Amniotic stem cell (primary cell): Measurements from ENCODE around the gene FAM53B.

Experiments used
- DNase-seq: peaks from one replicate; lab custom pipeline; 2025; lab: John Stamatoyannopoulos, UW

Gene FAM53B

GRCh38 chr10:124575107-124576035 is 168.8 kb downstream of the FAM53B start:
- no peak for DNase-seq

DNA sequence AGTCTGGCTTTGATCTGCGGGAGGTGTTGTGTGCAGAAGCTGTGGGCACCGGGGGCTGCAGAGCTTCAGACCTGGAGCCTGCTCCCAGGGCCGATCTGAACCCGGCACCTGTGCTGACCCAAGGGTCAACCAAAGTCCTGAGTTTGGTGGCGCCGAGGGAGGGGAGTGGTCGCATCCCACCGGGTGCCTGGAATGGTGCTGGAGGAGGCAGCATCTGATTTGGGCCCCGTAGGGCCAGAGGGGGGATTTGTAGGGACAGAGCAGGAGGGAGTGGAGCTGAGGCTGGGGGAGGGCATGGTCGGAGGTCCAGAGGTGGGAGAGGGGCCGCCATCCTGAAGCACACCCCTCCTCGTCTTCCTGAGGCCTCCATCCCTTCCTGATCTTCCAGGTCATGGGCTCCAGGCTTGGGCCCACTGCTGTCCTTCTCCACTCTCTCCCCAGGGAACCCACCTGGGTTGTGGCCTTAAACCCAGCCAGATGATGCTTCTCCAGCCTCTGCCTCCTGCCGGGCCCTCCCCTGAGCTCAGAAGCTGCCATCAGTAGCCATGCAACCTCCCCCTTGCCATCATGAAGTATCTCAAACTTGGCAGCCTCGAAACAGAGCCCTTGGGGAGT is 169.6 kb downstream of the FAM53B start:
- DNase-seq: no peak

- DNase-seq: no peak
Observed at GRCh38 chr10:124573726-124574455, 170.3 kb downstream of the FAM53B start.

GRCh38 chr10:124572751-124573150 is 171.4 kb downstream of the FAM53B start:
- DNase-seq: no peak

GRCh38 chr10:124570646-124571045 is 173.5 kb downstream of the FAM53B start:
- no peak for DNase-seq

DNA sequence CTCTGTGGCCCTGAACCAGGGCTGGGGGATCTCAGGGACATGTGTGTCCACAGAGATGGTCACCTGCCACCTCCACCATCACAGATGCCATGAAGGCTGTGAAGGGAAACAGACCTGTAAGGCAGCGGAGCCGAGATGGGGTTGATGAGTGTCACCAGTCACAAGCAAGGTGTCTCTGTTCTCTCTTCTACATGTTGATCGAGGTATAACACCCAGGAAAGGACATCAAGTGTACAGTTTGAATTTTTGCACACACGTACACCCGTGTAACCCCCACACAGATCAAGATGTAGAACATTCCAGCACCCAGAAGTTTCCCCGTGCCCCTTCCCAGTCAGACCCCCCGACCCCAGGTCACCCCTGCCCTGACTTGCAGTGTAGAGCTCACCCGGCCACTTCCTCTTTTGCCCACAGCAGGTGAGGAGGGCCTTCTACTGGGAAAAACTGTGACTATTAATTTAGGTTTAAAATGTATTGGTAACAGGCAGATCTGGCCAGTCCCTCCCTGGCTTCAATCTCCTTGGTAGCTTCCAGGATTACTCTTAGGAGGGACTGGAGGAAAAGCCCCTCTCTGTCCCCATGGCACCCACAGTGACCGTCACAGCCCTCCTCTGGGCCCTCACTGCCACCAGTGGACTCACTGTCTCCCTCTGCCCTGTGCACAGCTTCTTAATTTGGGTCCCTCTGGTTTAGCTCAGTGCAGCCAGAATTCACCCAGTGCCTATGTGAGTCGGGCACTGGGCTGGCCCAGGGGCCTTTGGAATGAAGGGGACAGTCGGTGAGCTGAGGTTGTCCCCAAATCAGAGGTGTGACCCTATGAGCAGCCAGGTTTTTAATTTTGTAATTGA is 174.3 kb downstream of the FAM53B start:
- no peak for DNase-seq
